ENCODE results near the gene PHLPP1.

Gene PHLPP1

DNA sequence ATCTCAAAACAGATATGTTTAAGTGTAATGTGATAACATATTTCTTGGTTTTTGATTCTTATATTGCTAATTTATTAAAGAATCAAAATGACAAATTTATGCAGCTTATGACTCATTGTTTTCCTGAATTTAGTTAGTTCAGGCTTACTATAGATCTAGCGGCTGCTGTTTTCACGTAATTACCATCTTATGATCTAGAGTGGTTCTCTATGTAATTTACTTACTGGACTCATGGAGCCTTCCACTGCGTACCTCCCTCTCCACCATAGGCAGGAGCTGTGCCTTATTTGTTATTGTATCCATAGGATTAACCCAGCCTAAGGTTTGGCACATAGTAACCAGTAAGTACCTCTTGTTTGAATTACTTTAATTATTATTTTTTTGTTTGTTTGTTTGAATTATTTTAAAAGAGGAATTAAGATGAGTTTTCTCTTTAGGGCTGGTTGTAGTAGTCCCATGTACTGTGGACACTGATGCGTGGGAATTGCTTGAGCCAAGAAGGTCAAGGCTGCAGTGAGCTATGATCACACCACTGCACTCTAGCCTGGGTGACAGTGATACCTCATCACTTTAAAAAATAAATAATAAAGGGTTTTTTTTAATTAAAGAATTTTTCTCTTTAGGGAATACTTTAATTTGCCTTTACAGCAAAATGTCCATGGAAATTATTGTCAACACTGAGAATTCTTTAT, 165.5 kb downstream of the PHLPP1 start:
- Histone ChIP-seq H4K8ac (ENCODE audit: low read depth, low read length) (no peak overlapping the region), H2BK120ac (ENCODE audit: low read depth, low read length) (no peak overlapping the region), H3K18ac (ENCODE audit: low read length) (no peak overlapping the region), H3K4me2 (ENCODE audit: insufficient read depth, low read length, poor library complexity, severe bottlenecking) (no peak overlapping the region), H3K9me3 (replicated peaks in 1 of 2; ENCODE audit: control insufficient read depth in 2 of 2, insufficient read depth in 1 of 2, low read depth in 1 of 2, low read length in 2 of 2) (peaks cover 0 to 4% of the 10 kb centered on the region in 2 donors), H3K23ac (ENCODE audit: low read depth, low read length, poor library complexity) (no peak overlapping the region), H3K9ac (ENCODE audit: low read depth, low read length, poor library complexity) (no peak overlapping the region), H4K91ac (ENCODE audit: low read depth, low read length, poor library complexity) (no peak overlapping the region), H2AK5ac (ENCODE audit: low read depth, low read length) (no peak overlapping the region), H3K79me1 (ENCODE audit: low read depth, low read length) (no peaks in the 10 kb centered on the region), H2BK12ac (ENCODE audit: low read length) (no peak overlapping the region), H3K36me3 (replicated peaks in 1 of 2; ENCODE audit: control insufficient read depth in 2 of 2, insufficient read depth in 2 of 2, low read length in 2 of 2) (peaks cover under 1 to 5% of the 10 kb centered on the region in 2 donors), H3K4me3 (ENCODE audit: low read length in 2 of 2) (no peak overlapping the region), H2BK5ac (ENCODE audit: low read length) (no peak overlapping the region), H3K4ac (ENCODE audit: low read length) (no peak overlapping the region), H3K27me3 (ENCODE audit: control insufficient read depth in 3 of 3, insufficient read depth in 3 of 3, low read depth in 1 of 3, low read length in 3 of 3) (no peaks in the 10 kb centered on the region), H2BK15ac (ENCODE audit: low read length) (no peak overlapping the region), H3K4me1 (ENCODE audit: control insufficient read depth in 2 of 2, insufficient read depth in 1 of 2, low read depth in 1 of 2, low read length in 2 of 2) (peaks cover 14 to 17% of the 10 kb centered on the region in 2 donors), H3K27ac (replicated peaks; ENCODE audit: low read length) (no peak overlapping the region), H3K14ac (ENCODE audit: low read length) (no peak overlapping the region), H2AFZ (ENCODE audit: low read length) (no peak overlapping the region)
- DNase-seq (ENCODE audit: low spot score), result no peak
- no CpG with 5 or more reads among the region's 4 CpGs for WGBS, 2 donors (ENCODE audit: extremely low coverage in 2 of 2, insufficient read length in 2 of 2, insufficient replicate concordance in 1 of 2)

GRCh38 chr18:62881509-62882016, 166.2 kb downstream of the PHLPP1 start:
- H3K4ac ChIP-seq (ENCODE audit: low read length), result no peak overlapping the region
- H2BK120ac ChIP-seq (ENCODE audit: low read depth, low read length), result no peak overlapping the region
- H2BK12ac ChIP-seq (ENCODE audit: low read length), result no peak overlapping the region
- no peak overlapping the region for H2AK5ac ChIP-seq (ENCODE audit: low read depth, low read length)
- no peak overlapping the region for H3K14ac ChIP-seq (ENCODE audit: low read length)
- no CpG with 5 or more reads among the region's 4 CpGs for WGBS, 2 donors (ENCODE audit: extremely low coverage in 2 of 2, insufficient read length in 2 of 2, insufficient replicate concordance in 1 of 2)
- no peak overlapping the region for H3K23ac ChIP-seq (ENCODE audit: low read depth, low read length, poor library complexity)
- H3K36me3 ChIP-seq (replicated peaks in 1 of 2; ENCODE audit: control insufficient read depth in 2 of 2, insufficient read depth in 2 of 2, low read length in 2 of 2), result peaks cover 2 to 5% of the 10 kb centered on the region in 2 donors
- no peaks in the 10 kb centered on the region for H3K27me3 ChIP-seq (ENCODE audit: control insufficient read depth in 3 of 3, insufficient read depth in 3 of 3, low read depth in 1 of 3, low read length in 3 of 3)
- H4K8ac ChIP-seq (ENCODE audit: low read depth, low read length), result no peak overlapping the region
- no peak overlapping the region for H2BK5ac ChIP-seq (ENCODE audit: low read length)
- H2AFZ ChIP-seq (ENCODE audit: low read length), result no peak overlapping the region
- H2BK15ac ChIP-seq (ENCODE audit: low read length), result no peak overlapping the region
- H3K9me3 ChIP-seq (replicated peaks in 1 of 2; ENCODE audit: control insufficient read depth in 2 of 2, insufficient read depth in 1 of 2, low read depth in 1 of 2, low read length in 2 of 2), result peaks cover 0 to 4% of the 10 kb centered on the region in 2 donors
- no peak overlapping the region for H3K4me2 ChIP-seq (ENCODE audit: insufficient read depth, low read length, poor library complexity, severe bottlenecking)
- H4K91ac ChIP-seq (ENCODE audit: low read depth, low read length, poor library complexity), result no peak overlapping the region
- H3K4me1 ChIP-seq (ENCODE audit: control insufficient read depth in 2 of 2, insufficient read depth in 1 of 2, low read depth in 1 of 2, low read length in 2 of 2), result peaks cover 14 to 15% of the 10 kb centered on the region in 2 donors
- DNase-seq (ENCODE audit: low spot score), result no peak
- no peak overlapping the region for H3K9ac ChIP-seq (ENCODE audit: low read depth, low read length, poor library complexity)
- no peak overlapping the region for H3K4me3 ChIP-seq (ENCODE audit: low read length in 2 of 2)
- H3K79me1 ChIP-seq (ENCODE audit: low read depth, low read length), result no peaks in the 10 kb centered on the region
- no peak overlapping the region for H3K18ac ChIP-seq (ENCODE audit: low read length)
- no peak overlapping the region for H3K27ac ChIP-seq (replicated peaks; ENCODE audit: low read length)

- Histone ChIP-seq H3K9me3 (replicated peaks in 1 of 2; ENCODE audit: control insufficient read depth in 2 of 2, insufficient read depth in 1 of 2, low read depth in 1 of 2, low read length in 2 of 2) (peaks cover 0 to 4% of the 10 kb centered on the region in 2 donors), H3K18ac (ENCODE audit: low read length) (no peak overlapping the region), H3K9ac (ENCODE audit: low read depth, low read length, poor library complexity) (no peak overlapping the region), H3K79me1 (ENCODE audit: low read depth, low read length) (no peaks in the 10 kb centered on the region), H2BK12ac (ENCODE audit: low read length) (no peak overlapping the region), H3K4me1 (ENCODE audit: control insufficient read depth in 2 of 2, insufficient read depth in 1 of 2, low read depth in 1 of 2, low read length in 2 of 2) (peaks cover 2 to 7% of the 10 kb centered on the region in 2 donors), H4K91ac (ENCODE audit: low read depth, low read length, poor library complexity) (no peak overlapping the region), H3K14ac (ENCODE audit: low read length) (no peak overlapping the region), H3K27ac (replicated peaks; ENCODE audit: low read length) (no peak overlapping the region), H2BK5ac (ENCODE audit: low read length) (no peak overlapping the region), H3K4me2 (ENCODE audit: insufficient read depth, low read length, poor library complexity, severe bottlenecking) (no peak overlapping the region), H3K36me3 (replicated peaks in 1 of 2; ENCODE audit: control insufficient read depth in 2 of 2, insufficient read depth in 2 of 2, low read length in 2 of 2) (peaks cover 2 to 5% of the 10 kb centered on the region in 2 donors), H3K4ac (ENCODE audit: low read length) (no peak overlapping the region), H4K8ac (ENCODE audit: low read depth, low read length) (no peak overlapping the region), H3K4me3 (ENCODE audit: low read length in 2 of 2) (no peak overlapping the region), H3K23ac (ENCODE audit: low read depth, low read length, poor library complexity) (no peak overlapping the region), H2AK5ac (ENCODE audit: low read depth, low read length) (no peak overlapping the region), H2BK15ac (ENCODE audit: low read length) (no peak overlapping the region), H2BK120ac (ENCODE audit: low read depth, low read length) (no peak overlapping the region), H3K27me3 (ENCODE audit: control insufficient read depth in 3 of 3, insufficient read depth in 3 of 3, low read depth in 1 of 3, low read length in 3 of 3) (no peaks in the 10 kb centered on the region), H2AFZ (ENCODE audit: low read length) (no peak overlapping the region)
- no peak for DNase-seq (ENCODE audit: low spot score)
- no CpG with 5 or more reads among the region's 6 CpGs for WGBS, 2 donors (ENCODE audit: extremely low coverage in 2 of 2, insufficient read length in 2 of 2, insufficient replicate concordance in 1 of 2)
These were observed 168.8 kb downstream of the PHLPP1 start for GRCh38 chr18:62883937-62884735.

DNA sequence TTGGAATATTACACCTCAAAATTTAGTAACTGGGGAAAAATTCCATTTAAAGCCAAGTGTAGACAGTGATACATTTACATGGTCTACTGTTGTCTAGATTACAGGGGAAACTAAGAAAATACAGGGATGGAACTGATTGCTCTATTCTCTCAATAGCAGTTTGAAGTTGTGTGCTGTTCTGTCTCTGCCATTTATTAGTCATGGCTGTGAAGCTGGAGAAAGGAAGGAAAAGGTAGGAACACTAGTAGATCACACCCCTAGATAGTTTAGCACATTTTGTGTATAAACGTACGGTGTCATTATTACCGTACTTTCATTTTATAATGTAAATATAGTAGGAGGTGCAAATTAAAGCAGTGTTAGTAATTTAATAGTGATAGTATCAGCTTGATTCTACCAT, 170.5 kb downstream of the PHLPP1 start:
- no peak overlapping the region for H2BK5ac ChIP-seq (ENCODE audit: low read length)
- no peak overlapping the region for H3K14ac ChIP-seq (ENCODE audit: low read length)
- H2BK120ac ChIP-seq (ENCODE audit: low read depth, low read length), result no peak overlapping the region
- H3K36me3 ChIP-seq (replicated peaks in 1 of 2; ENCODE audit: control insufficient read depth in 2 of 2, insufficient read depth in 2 of 2, low read length in 2 of 2), result peaks cover 2 to 5% of the 10 kb centered on the region in 2 donors
- H3K4me1 ChIP-seq (ENCODE audit: control insufficient read depth in 2 of 2, insufficient read depth in 1 of 2, low read depth in 1 of 2, low read length in 2 of 2), result peaks cover 2 to 7% of the 10 kb centered on the region in 2 donors
- no peak overlapping the region for H3K9ac ChIP-seq (ENCODE audit: low read depth, low read length, poor library complexity)
- no peak overlapping the region for H4K91ac ChIP-seq (ENCODE audit: low read depth, low read length, poor library complexity)
- H2BK15ac ChIP-seq (ENCODE audit: low read length), result no peak overlapping the region
- H3K79me1 ChIP-seq (ENCODE audit: low read depth, low read length), result no peaks in the 10 kb centered on the region
- H3K27ac ChIP-seq (replicated peaks; ENCODE audit: low read length), result no peak overlapping the region
- no peaks in the 10 kb centered on the region for H3K27me3 ChIP-seq (ENCODE audit: control insufficient read depth in 3 of 3, insufficient read depth in 3 of 3, low read depth in 1 of 3, low read length in 3 of 3)
- H3K4me2 ChIP-seq (ENCODE audit: insufficient read depth, low read length, poor library complexity, severe bottlenecking), result no peak overlapping the region
- no peak overlapping the region for H2AK5ac ChIP-seq (ENCODE audit: low read depth, low read length)
- H3K23ac ChIP-seq (ENCODE audit: low read depth, low read length, poor library complexity), result no peak overlapping the region
- H3K18ac ChIP-seq (ENCODE audit: low read length), result no peak overlapping the region
- H4K8ac ChIP-seq (ENCODE audit: low read depth, low read length), result no peak overlapping the region
- no peak overlapping the region for H3K4ac ChIP-seq (ENCODE audit: low read length)
- H2BK12ac ChIP-seq (ENCODE audit: low read length), result no peak overlapping the region
- peaks cover 0 to 4% of the 10 kb centered on the region in 2 donors for H3K9me3 ChIP-seq (replicated peaks in 1 of 2; ENCODE audit: control insufficient read depth in 2 of 2, insufficient read depth in 1 of 2, low read depth in 1 of 2, low read length in 2 of 2)
- DNase-seq (ENCODE audit: low spot score), result no peak
- WGBS, 2 donors (ENCODE audit: extremely low coverage in 2 of 2, insufficient read length in 2 of 2, insufficient replicate concordance in 1 of 2), result no CpG with 5 or more reads among the region's 3 CpGs
- H3K4me3 ChIP-seq (ENCODE audit: low read length in 2 of 2), result no peak overlapping the region
- no peak overlapping the region for H2AFZ ChIP-seq (ENCODE audit: low read length)

All from neuronal stem cell (in vitro differentiated cells).